Fibroblast of mammary gland (primary cell): ENCODE data around the gene FADS6.
"Not testable (repeated sequence)": the region's sequence is repeated elsewhere in the genome, so short reads cannot be mapped to it uniquely, and the experiment has no call there.

Experiments
- DNase-seq: peaks from one replicate; pipeline ENCODE4 v3.0.0-alpha.2; 2010; ENCODE audit warnings: low read depth
- H3K4me3 ChIP-seq: 2 replicates; pipeline ENCODE4 v1.5.1; 2011; ENCODE audit warnings: low read depth, mild to moderate bottlenecking, low read length, moderate library complexity; ENCODE audit not compliant: control insufficient read depth
- CTCF ChIP-seq: conservative IDR thresholded peaks from 2 replicates; pipeline ENCODE4 v1.5.1; 2011; ENCODE audit warnings: low read depth, low read length, inconsistent platforms; ENCODE audit not compliant: control insufficient read depth, insufficient read depth

Gene FADS6

GRCh38 chr17:74907012-74907411, 13.6 kb upstream of the FADS6 start:
- H3K4me3 ChIP-seq: no peak overlapping the region
- TF ChIP-seq CTCF: no peak
- DNase-seq: no peak

GRCh38 chr17:74906214-74906793, 12.9 kb upstream of the FADS6 start:
- DNase-seq, H3K4me3 ChIP-seq: not testable (repeated sequence)

GRCh38 chr17:74904687-74905409, 11.4 kb upstream of the FADS6 start:
- no peak for DNase-seq
- no peak for TF ChIP-seq CTCF
- H3K4me3 ChIP-seq: no peak overlapping the region

GRCh38 chr17:74903671-74904070, 10.2 kb upstream of the FADS6 start:
- no peak overlapping the region for H3K4me3 ChIP-seq
- TF ChIP-seq CTCF: no peak
- DNase-seq: no peak

GRCh38 chr17:74903034-74903433, 9.6 kb upstream of the FADS6 start:
- TF ChIP-seq CTCF: no peak
- DNase-seq: no peak

GRCh38 chr17:74901353-74902135, 8.1 kb upstream of the FADS6 start:
- no peak for TF ChIP-seq CTCF
- no peak overlapping the region for H3K4me3 ChIP-seq
- no peak for DNase-seq

More at GRCh38 chr17:74903034-74903433, 9.6 kb upstream of the FADS6 start:
- H3K4me3 ChIP-seq: no peak overlapping the region

GRCh38 chr17:74900208-74900607, 6.8 kb upstream of the FADS6 start:
- TF ChIP-seq CTCF: no peak
- H3K4me3 ChIP-seq: no peak overlapping the region
- DNase-seq: no peak
